Right cardiac atrium (tissue), 5 donors: Measurements from ENCODE around the gene CMTM4. TPM values are rescaled to one million over a fixed set of nuclear protein-coding genes. Genes with fewer than 3 reads are reported as not detected.
"Not testable (repeated sequence)": the region's sequence is repeated elsewhere in the genome, so short reads cannot be mapped to it uniquely, and the experiment has no call there.

Experiments used
- ATAC-seq, 2 donors: fragments of 200-7000 bp; cut with Tn5 transposase; one replicate each; pipeline versions ENCODE4 v1.8.0 to v1.9.1; 2020; ENCODE audit warnings: moderate library complexity in 2 of 2, mild to moderate bottlenecking in 1 of 2
- DNase-seq, 3 donors: peaks; one replicate each; pipeline ENCODE4 v3.0.0-alpha.2; 2020
- H3K27ac ChIP-seq: one replicate; pipeline ENCODE4 v1.5.1; 2013; ENCODE audit warnings: mild to moderate bottlenecking, low read length, control low read depth, moderate library complexity
- H3K27me3 ChIP-seq: one replicate; pipeline ENCODE4 v1.6.1; 2013; ENCODE audit not compliant: control insufficient read depth, insufficient read depth
- H3K4me1 ChIP-seq: one replicate; pipeline ENCODE4 v1.6.1; 2013; ENCODE audit warnings: low read length; ENCODE audit not compliant: control insufficient read depth, insufficient read depth
- H3K4me3 ChIP-seq: one replicate; pipeline ENCODE4 v1.5.1; 2013; ENCODE audit warnings: low read length, control low read depth
- H3K9me3 ChIP-seq: one replicate; pipeline ENCODE4 v1.6.1; 2013; ENCODE audit warnings: low read length; ENCODE audit not compliant: control insufficient read depth
- WGBS: extraction: QIAGEN DNeasy Blood & Tissue Kit; methylation state at CpG from one replicate; pipeline ENCODE4 v1.1.7; 2013; 5-methylcytosine and 5-hydroxymethylcytosine counted together
- intact Hi-C, 4 donors: fragments of 100-400 bp; cut with DNase I; formaldehyde crosslinking; loops; one replicate each; pipeline versions ENCODE4 v1.11.0 to v1.14.0; 2022 to 2023
- polyA plus RNA-seq: library from polyadenylated mRNA; stranded (reverse); fragments of 200-250 nt; gene quantifications from one replicate; pipeline ENCODE4 v1.2.3, GENCODE V29; 2013
- total RNA-seq, 4 donors: library from RNA; stranded (reverse); fragmentation: NEBNext Ultra II Directional; extraction: Animal tissue kit (Norgen Biotek cat#: 25700); gene quantifications; one replicate each; pipeline ENCODE4 v1.2.1, GENCODE V29; 2021
- donor health status: healthy with polysubstance abuse.
- donor health status: DM: no; HTN: yes; CAD: no.
- donor health status: DM: no; HTN: no; CAD: no.
- donor health status: DM: no; HTN: yes; CAD: no; lungs with severe emphysema.
- donor health status: DM: yes; HTN: yes; CAD: no.

Gene CMTM4
- total and polyA plus RNA-seq, 5 donors, result 7.9 to 15.9 (median 13.5) TPM

- 81% methylated on average over 7 of the region's 7 CpGs for WGBS
- Histone ChIP-seq H3K27me3 (no peaks in the 10 kb centered on the region), H3K4me1 (no peaks in the 10 kb centered on the region), H3K27ac (no peak overlapping the region), H3K9me3 (no peaks in the 10 kb centered on the region), H3K4me3 (no peak overlapping the region)
- ATAC-seq (no peak), DNase-seq (no peak)
- intact Hi-C loops, result no loop called here
Observed at GRCh38 chr16:66690106-66690847, 6.3 kb downstream of the CMTM4 start.

GRCh38 chr16:66689282-66689681, 7.3 kb downstream of the CMTM4 start:
- Histone ChIP-seq H3K4me3 (no peak overlapping the region), H3K27ac (no peak overlapping the region), H3K4me1 (no peaks in the 10 kb centered on the region), H3K27me3 (no peaks in the 10 kb centered on the region), H3K9me3 (no peaks in the 10 kb centered on the region)
- intact Hi-C loops, result no loop called here
- no peak for DNase-seq
- 94% methylated on average over 6 of the region's 6 CpGs for WGBS
- no peak for ATAC-seq

- intact Hi-C loops, result no loop called here
- Histone ChIP-seq H3K4me1 (no peaks in the 10 kb centered on the region), H3K27me3 (no peaks in the 10 kb centered on the region), H3K4me3 (no peak overlapping the region), H3K27ac (no peak overlapping the region), H3K9me3 (no peaks in the 10 kb centered on the region)
- DNase-seq (no peak), ATAC-seq (no peak)
- WGBS, result 81% methylated on average over 9 of the region's 9 CpGs
Observed at GRCh38 chr16:66687906-66688625, 8.5 kb downstream of the CMTM4 start.

GRCh38 chr16:66685501-66686115, 10.9 kb downstream of the CMTM4 start:
- not testable (repeated sequence) for DNase-seq
- 95% methylated on average over 14 of the region's 14 CpGs for WGBS

GRCh38 chr16:66682271-66682670, 14.3 kb downstream of the CMTM4 start:
- Histone ChIP-seq H3K4me3 (no peak overlapping the region), H3K27me3 (no peaks in the 10 kb centered on the region), H3K4me1 (no peaks in the 10 kb centered on the region), H3K9me3 (no peaks in the 10 kb centered on the region), H3K27ac (no peak overlapping the region)
- DNase-seq, result no peak
- intact Hi-C loops, result no loop called here
- WGBS, result 79% methylated on average over 1 of the region's 1 CpG
- ATAC-seq, result no peak

More at GRCh38 chr16:66685501-66686115, 10.9 kb downstream of the CMTM4 start:
- H3K4me3 ChIP-seq, H3K9me3 ChIP-seq, H3K27me3 ChIP-seq, H3K4me1 ChIP-seq, ATAC-seq, H3K27ac ChIP-seq, intact Hi-C loops: not testable (repeated sequence)

GRCh38 chr16:66681676-66682075, 14.9 kb downstream of the CMTM4 start:
- no peaks in the 10 kb centered on the region for H3K27me3 ChIP-seq
- DNase-seq, result no peak
- intact Hi-C loops, result no loop called here
- H3K9me3 ChIP-seq, result no peaks in the 10 kb centered on the region
- no peak overlapping the region for H3K4me3 ChIP-seq
- ATAC-seq, result no peak
- 95% methylated on average over 4 of the region's 4 CpGs for WGBS
- no peak overlapping the region for H3K27ac ChIP-seq
- no peaks in the 10 kb centered on the region for H3K4me1 ChIP-seq

- intact Hi-C loops, result no loop called here
- no peak for DNase-seq
- Histone ChIP-seq H3K27ac (no peak overlapping the region), H3K4me3 (no peak overlapping the region), H3K27me3 (no peaks in the 10 kb centered on the region), H3K9me3 (no peaks in the 10 kb centered on the region), H3K4me1 (no peaks in the 10 kb centered on the region)
- 89% methylated on average over 2 of the region's 2 CpGs for WGBS
- no peak for ATAC-seq
Observed at GRCh38 chr16:66678337-66678736, 18.2 kb downstream of the CMTM4 start.

- Histone ChIP-seq H3K27ac (no peak overlapping the region), H3K4me3 (no peak overlapping the region), H3K9me3 (no peaks in the 10 kb centered on the region), H3K27me3 (no peaks in the 10 kb centered on the region), H3K4me1 (no peaks in the 10 kb centered on the region)
- intact Hi-C loops, result no loop called here
- 97% methylated on average over 6 of the region's 6 CpGs for WGBS
- ATAC-seq (no peak), DNase-seq (no peak)
Observed at GRCh38 chr16:66677836-66678235, 18.7 kb downstream of the CMTM4 start.

- H3K4me3 ChIP-seq, result no peak overlapping the region
- no peaks in the 10 kb centered on the region for H3K27me3 ChIP-seq
- ATAC-seq, result peak in 1 of 2 donors; percentile 22
- no peaks in the 10 kb centered on the region for H3K9me3 ChIP-seq
- 93% methylated on average over 7 of the region's 7 CpGs for WGBS
- H3K4me1 ChIP-seq, result no peaks in the 10 kb centered on the region
- no peak for DNase-seq
- no peak overlapping the region for H3K27ac ChIP-seq
- intact Hi-C loops, result no loop called here
Observed at GRCh38 chr16:66677179-66677578, 19.4 kb downstream of the CMTM4 start.

- DNase-seq (no peak), ATAC-seq (peak in 1 of 2 donors; percentile 11)
- Histone ChIP-seq H3K27ac (no peak overlapping the region), H3K27me3 (no peaks in the 10 kb centered on the region), H3K4me1 (no peaks in the 10 kb centered on the region), H3K4me3 (no peak overlapping the region), H3K9me3 (no peaks in the 10 kb centered on the region)
- intact Hi-C loops, result no loop called here
- 92% methylated on average over 3 of the region's 3 CpGs for WGBS
Observed at GRCh38 chr16:66676599-66676998, 19.9 kb downstream of the CMTM4 start.

- H3K27ac ChIP-seq, result no peak overlapping the region
- WGBS, result 82% methylated on average over 2 of the region's 2 CpGs
- no peak for ATAC-seq
- no peak for DNase-seq
- no peaks in the 10 kb centered on the region for H3K9me3 ChIP-seq
- H3K4me1 ChIP-seq, result no peaks in the 10 kb centered on the region
- no peaks in the 10 kb centered on the region for H3K27me3 ChIP-seq
- intact Hi-C loops, result no loop called here
- no peak overlapping the region for H3K4me3 ChIP-seq
Observed at GRCh38 chr16:66673691-66674090, 22.9 kb downstream of the CMTM4 start.
